ENCODE measurements around the gene MRLN. TPM values are rescaled to one million over a fixed set of nuclear protein-coding genes. Genes with fewer than 3 reads are reported as not detected.

MRLN gene
- total and polyA plus RNA-seq, 2 of the 4 experiments (the other 2 are of a cell fraction) = not detected

- Histone ChIP-seq H3K23ac (ENCODE audit: low read depth, low read length) (no peak overlapping the region), H3K9me3 (ENCODE audit: control insufficient read depth, insufficient read depth, low read length) (no peaks in the 10 kb centered on the region), H3K14ac (replicated peaks; ENCODE audit: low read depth, low read length) (no peak overlapping the region), H2BK5ac (ENCODE audit: low read depth, low read length, poor library complexity, severe bottlenecking) (no peak overlapping the region), H3K27ac (ENCODE audit: insufficient read depth, low read length) (no peak overlapping the region), H2AFZ (replicated peaks; ENCODE audit: low read length, poor library complexity) (no peak overlapping the region), H2AK9ac (replicated peaks; ENCODE audit: low read depth, low read length, poor library complexity) (no peak overlapping the region), H4K8ac (ENCODE audit: low read depth in 2 of 2, low read length in 2 of 2) (no peak overlapping the region), H3K18ac (ENCODE audit: low read depth, low read length) (no peak overlapping the region), H4K20me1 (ENCODE audit: insufficient read depth, low read length) (no peaks in the 10 kb centered on the region), H3K79me1 (ENCODE audit: low read depth in 1 of 2, low read length in 2 of 2) (no peaks in the 10 kb centered on the region), H3K36me3 (ENCODE audit: control insufficient read depth, insufficient read depth, low read length) (peaks cover 21% of the 10 kb centered on the region), H4K91ac (ENCODE audit: insufficient read depth, low read depth, low read length) (no peak overlapping the region), H3K56ac (ENCODE audit: extremely low read depth, insufficient read depth, low read length) (no peak overlapping the region), H2BK20ac (ENCODE audit: low read depth, low read length) (no peak overlapping the region), H3K4me3 (ENCODE audit: insufficient read depth, low read depth, low read length) (no peak overlapping the region), H3K27me3 (ENCODE audit: control insufficient read depth, insufficient read depth, low read length) (no peaks in the 10 kb centered on the region), H3K9ac (ENCODE audit: low read depth, low read length) (no peak overlapping the region), H3K4ac (ENCODE audit: low read depth, low read length) (no peak overlapping the region), H4K5ac (ENCODE audit: low read depth, low read length) (no peak overlapping the region), H2BK15ac (ENCODE audit: low read depth, low read length) (no peak overlapping the region), H3K4me2 (ENCODE audit: low read depth, low read length) (no peak overlapping the region), H2BK120ac (ENCODE audit: low read depth, low read length) (no peak overlapping the region), H2AK5ac (ENCODE audit: low read depth, low read length) (no peak overlapping the region), H3K9me1 (ENCODE audit: insufficient read depth, low read length) (no peaks in the 10 kb centered on the region), H3K4me1 (ENCODE audit: control insufficient read depth, insufficient read depth, low read length) (no peaks in the 10 kb centered on the region)
- WGBS, 2 experiments (ENCODE audit: extremely low coverage in 2 of 2, insufficient read length in 1 of 2) = no CpG with 5 or more reads among the region's 2 CpGs
- BruUV-seq (replicated peaks) = TSS peak; percentile 43
- CTCF ChIA-PET = no interaction called here
- intact Hi-C loops (cut with micrococcal nuclease) (no loop called here), in situ Hi-C loops (cut with MboI; ENCODE audit: low sequenced_read_pairs) (no loop called here), dilution Hi-C loops (cut with HindIII; ENCODE audit: low sequenced_read_pairs, unreplicated experiment) (no loop called here)
- DNase-seq (no peak), ATAC-seq (ENCODE audit: low read depth) (no peak)
- POLR2A ChIA-PET (ENCODE audit: unreplicated experiment) = no interaction called here
- TF ChIP-seq MAFK (IDR thresholded peaks at IDR 0.05; ENCODE audit: low read depth, low read length) = no peak
- TF ChIP-seq MXI1 (IDR thresholded peaks at IDR 0.05; ENCODE audit: borderline replicate concordance, low read depth, low read length) = no peak
- no peak for TF ChIP-seq CTCF (conservative IDR thresholded peaks at IDR 0.05; ENCODE audit: low read depth, low read length)
- no peak for TF ChIP-seq BHLHE40 (IDR thresholded peaks at IDR 0.05; ENCODE audit: low read depth, low read length)
- TF ChIP-seq FOS (IDR thresholded peaks at IDR 0.05; ENCODE audit: low read depth, low read length) = no peak
- no peak for TF ChIP-seq NFE2L2 (IDR thresholded peaks at IDR 0.05; ENCODE audit: low read depth, low read length)
- no peak for TF ChIP-seq USF2 (IDR thresholded peaks at IDR 0.05; ENCODE audit: low read depth, low read length)
- no peak for TF ChIP-seq RCOR1 (IDR thresholded peaks at IDR 0.05; ENCODE audit: insufficient replicate concordance, low read length)
- TF ChIP-seq RFX5 (IDR thresholded peaks at IDR 0.05; ENCODE audit: low read depth, low read length) = no peak
- TF ChIP-seq POLR2A (IDR thresholded peaks at IDR 0.05; ENCODE audit: low read depth, low read length) = no peak
- no peak for TF ChIP-seq ELK1 (IDR thresholded peaks at IDR 0.05; ENCODE audit: borderline replicate concordance, low read depth, low read length)
- no peak for TF ChIP-seq CEBPB (IDR thresholded peaks at IDR 0.05; ENCODE audit: low read depth, low read length)
- TF ChIP-seq MAZ (IDR thresholded peaks at IDR 0.05; ENCODE audit: borderline replicate concordance, low read depth, low read length) = no peak
- no peak for TF ChIP-seq SMC3 (IDR thresholded peaks at IDR 0.05; ENCODE audit: low read depth, low read length)
- TF ChIP-seq CHD1 (IDR thresholded peaks at IDR 0.05; ENCODE audit: low read depth, low read length) = no peak
Observed at GRCh38 chr10:59791601-59792000, 38.3 kb upstream of the MRLN start.
